ENCODE data around the gene GID8. TPM values are rescaled to one million over a fixed set of nuclear protein-coding genes. Genes with fewer than 3 reads are reported as not detected.

GID8 gene
- total and polyA plus RNA-seq, 2 of the 4 experiments (the other 2 are of a cell fraction) = 21.5 to 33.9 TPM

- Histone ChIP-seq H3K18ac (ENCODE audit: low read depth, low read length) (no peak overlapping the region), H3K27ac (ENCODE audit: insufficient read depth, low read length) (no peak overlapping the region), H2BK5ac (ENCODE audit: low read depth, low read length, poor library complexity, severe bottlenecking) (no peak overlapping the region), H2AK9ac (replicated peaks; ENCODE audit: low read depth, low read length, poor library complexity) (no peak overlapping the region), H3K9me3 (ENCODE audit: control insufficient read depth, insufficient read depth, low read length) (no peaks in the 10 kb centered on the region), H3K27me3 (ENCODE audit: control insufficient read depth, insufficient read depth, low read length) (no peaks in the 10 kb centered on the region), H3K14ac (replicated peaks; ENCODE audit: low read depth, low read length) (no peak overlapping the region; the same call in 1 of the 2 replicates), H3K4me3 (ENCODE audit: insufficient read depth, low read depth, low read length) (no peak overlapping the region), H3K36me3 (ENCODE audit: control insufficient read depth, insufficient read depth, low read length) (peaks cover 9% of the 10 kb centered on the region), H3K23ac (ENCODE audit: low read depth, low read length) (no peak overlapping the region), H2BK120ac (ENCODE audit: low read depth, low read length) (no peak overlapping the region), H3K4me2 (ENCODE audit: low read depth, low read length) (no peak overlapping the region), H4K20me1 (ENCODE audit: insufficient read depth, low read length) (peaks cover 93% of the 10 kb centered on the region), H3K4me1 (ENCODE audit: control insufficient read depth, insufficient read depth, low read length) (peaks cover 17% of the 10 kb centered on the region; the same call in 1 of the 2 replicates), H4K8ac (ENCODE audit: low read depth in 2 of 2, low read length in 2 of 2) (no peak overlapping the region), H3K9ac (ENCODE audit: low read depth, low read length) (no peak overlapping the region), H4K91ac (ENCODE audit: insufficient read depth, low read depth, low read length) (no peak overlapping the region), H3K4ac (ENCODE audit: low read depth, low read length) (no peak overlapping the region), H2AFZ (replicated peaks; ENCODE audit: low read length, poor library complexity) (no peak overlapping the region), H3K9me1 (ENCODE audit: insufficient read depth, low read length) (peaks cover 16% of the 10 kb centered on the region), H2BK20ac (ENCODE audit: low read depth, low read length) (no peak overlapping the region), H2AK5ac (ENCODE audit: low read depth, low read length) (no peak overlapping the region), H2BK15ac (ENCODE audit: low read depth, low read length) (no peak overlapping the region), H3K56ac (ENCODE audit: extremely low read depth, insufficient read depth, low read length) (no peak overlapping the region), H4K5ac (ENCODE audit: low read depth, low read length) (no peak overlapping the region), H3K79me1 (ENCODE audit: low read depth in 1 of 2, low read length in 2 of 2) (peaks cover 3 to 83% of the 10 kb centered on the region in 2 experiments; a peak in 3 of 4 replicates)
- in situ Hi-C loops (cut with MboI; ENCODE audit: low sequenced_read_pairs) (no loop called here), dilution Hi-C loops (cut with HindIII; ENCODE audit: low sequenced_read_pairs, unreplicated experiment) (no loop called here), intact Hi-C loops (cut with micrococcal nuclease) (loop anchor here (5.0 kb wide), 1 partner anchor 55 kb away; the partner anchor contains the start of gene TCFL5)
- 92% methylated on average over 8 of the region's 10 CpGs; no CpG with 5 or more reads in 1 of the 2 experiments for WGBS, 2 experiments (ENCODE audit: extremely low coverage in 2 of 2, insufficient read length in 1 of 2)
- TF ChIP-seq MAFK (IDR thresholded peaks at IDR 0.05; ENCODE audit: low read depth, low read length) (no peak), USF2 (IDR thresholded peaks at IDR 0.05; ENCODE audit: low read depth, low read length) (no peak), FOS (IDR thresholded peaks at IDR 0.05; ENCODE audit: low read depth, low read length) (no peak)
- ChIA-PET CTCF (interaction anchor here (0.8 to 4.3 kb wide), 3 partner anchors 9 to 55 kb away, joined by 3 to 12 read pairs (median 4); partner anchors contain the start of gene TCFL5), POLR2A (ENCODE audit: unreplicated experiment) (no interaction called here)
- no peak for ATAC-seq (ENCODE audit: low read depth)
- BruUV-seq (replicated peaks) = no TSS peak
- no peak for DNase-seq
Measured at GRCh38 chr20:62916703-62917476, 21.1 kb upstream of the GID8 start.

Data from IMR-90 (cell line).